GM12875 (cell line): Measurements from ENCODE around the gene NFX1.
"Not testable (repeated sequence)": the region's sequence is repeated elsewhere in the genome, so short reads cannot be mapped to it uniquely, and the experiment has no call there.

Experiments used
- H3K4me3 ChIP-seq: one replicate; pipeline ENCODE4 v1.5.1; 2011; ENCODE audit warnings: low read depth, low read length, control low read depth
- TF ChIP-seq, protein P1 (sequence below): IDR thresholded peaks from 2 replicates; pipeline ENCODE4 v1.5.1; 2011; ENCODE audit warnings: low read depth, mild to moderate bottlenecking, control low read depth, inconsistent platforms, low read length, moderate library complexity, borderline replicate concordance; ENCODE audit not compliant: insufficient read depth

NFX1 gene

DNA sequence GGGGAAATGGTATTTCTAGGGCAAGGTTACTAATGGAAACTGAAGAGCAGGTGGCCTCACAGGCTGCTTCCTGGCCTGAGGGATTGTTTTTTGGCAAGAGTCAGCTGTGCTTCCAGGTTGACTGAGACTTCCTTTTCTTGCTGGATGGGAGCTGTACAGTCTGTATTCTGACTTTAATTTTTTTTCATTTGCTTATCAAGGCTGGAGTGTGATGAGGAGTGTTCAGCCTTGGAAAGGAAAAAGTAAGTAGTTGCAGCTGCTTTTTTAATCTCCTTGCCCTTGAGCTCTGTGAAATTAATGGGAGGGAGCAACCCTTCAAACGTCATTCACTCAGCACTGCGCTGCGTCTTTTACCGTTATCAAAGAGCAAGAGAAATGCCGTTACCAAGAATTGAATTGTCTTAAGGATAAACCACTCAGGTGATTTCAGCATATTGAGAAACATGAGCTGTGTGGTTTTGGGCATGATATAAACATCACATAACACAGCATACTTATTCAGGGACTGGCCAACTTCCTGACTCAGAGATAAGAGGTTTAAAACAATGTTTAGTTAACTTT lies 64.4 kb downstream of the NFX1 start:
- TF ChIP-seq, protein P1, sequence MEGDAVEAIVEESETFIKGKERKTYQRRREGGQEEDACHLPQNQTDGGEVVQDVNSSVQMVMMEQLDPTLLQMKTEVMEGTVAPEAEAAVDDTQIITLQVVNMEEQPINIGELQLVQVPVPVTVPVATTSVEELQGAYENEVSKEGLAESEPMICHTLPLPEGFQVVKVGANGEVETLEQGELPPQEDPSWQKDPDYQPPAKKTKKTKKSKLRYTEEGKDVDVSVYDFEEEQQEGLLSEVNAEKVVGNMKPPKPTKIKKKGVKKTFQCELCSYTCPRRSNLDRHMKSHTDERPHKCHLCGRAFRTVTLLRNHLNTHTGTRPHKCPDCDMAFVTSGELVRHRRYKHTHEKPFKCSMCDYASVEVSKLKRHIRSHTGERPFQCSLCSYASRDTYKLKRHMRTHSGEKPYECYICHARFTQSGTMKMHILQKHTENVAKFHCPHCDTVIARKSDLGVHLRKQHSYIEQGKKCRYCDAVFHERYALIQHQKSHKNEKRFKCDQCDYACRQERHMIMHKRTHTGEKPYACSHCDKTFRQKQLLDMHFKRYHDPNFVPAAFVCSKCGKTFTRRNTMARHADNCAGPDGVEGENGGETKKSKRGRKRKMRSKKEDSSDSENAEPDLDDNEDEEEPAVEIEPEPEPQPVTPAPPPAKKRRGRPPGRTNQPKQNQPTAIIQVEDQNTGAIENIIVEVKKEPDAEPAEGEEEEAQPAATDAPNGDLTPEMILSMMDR = no peak
- no peak overlapping the region for H3K4me3 ChIP-seq

DNA sequence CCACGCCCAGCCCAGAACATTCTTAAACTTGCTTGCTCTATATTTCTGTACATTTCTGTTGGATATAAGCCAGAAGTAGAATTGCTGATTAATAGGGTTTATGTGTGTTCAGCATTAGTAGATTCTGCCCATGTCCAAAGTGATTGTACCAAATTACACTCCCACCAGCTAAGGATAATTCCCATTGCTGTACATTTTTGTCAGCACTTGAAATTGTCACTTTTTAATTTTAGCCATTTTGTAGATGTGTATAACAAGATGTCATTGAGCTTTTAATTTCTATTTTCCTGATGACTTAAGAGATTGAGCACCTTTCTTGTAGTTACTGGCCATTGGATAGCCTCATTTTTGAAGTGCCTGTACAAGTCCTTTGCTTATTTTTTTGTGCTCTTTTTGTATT lies 65.6 kb downstream of the NFX1 start:
- no peak overlapping the region for H3K4me3 ChIP-seq
- TF ChIP-seq, protein P1 = no peak

DNA sequence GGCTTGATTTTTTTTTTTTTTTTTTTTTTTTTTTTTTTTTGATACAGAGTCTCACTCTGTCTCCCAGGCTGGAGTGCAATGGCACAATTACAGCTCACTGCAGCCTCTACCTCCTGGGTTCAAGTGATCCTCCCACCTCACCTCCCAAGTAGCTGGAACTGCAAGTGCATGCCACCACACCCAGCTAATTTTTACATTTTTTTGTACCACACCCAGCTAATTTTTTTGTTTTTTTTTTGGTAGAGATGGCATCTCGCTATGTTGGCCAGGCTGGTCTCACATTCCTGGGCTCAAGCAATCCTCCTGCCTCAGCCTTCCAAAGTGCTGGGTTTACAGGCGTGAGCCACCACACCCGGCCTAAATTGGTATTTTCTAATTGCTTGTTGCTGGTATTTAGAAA lies 68.3 kb downstream of the NFX1 start:
- not testable (repeated sequence) for H3K4me3 ChIP-seq

DNA sequence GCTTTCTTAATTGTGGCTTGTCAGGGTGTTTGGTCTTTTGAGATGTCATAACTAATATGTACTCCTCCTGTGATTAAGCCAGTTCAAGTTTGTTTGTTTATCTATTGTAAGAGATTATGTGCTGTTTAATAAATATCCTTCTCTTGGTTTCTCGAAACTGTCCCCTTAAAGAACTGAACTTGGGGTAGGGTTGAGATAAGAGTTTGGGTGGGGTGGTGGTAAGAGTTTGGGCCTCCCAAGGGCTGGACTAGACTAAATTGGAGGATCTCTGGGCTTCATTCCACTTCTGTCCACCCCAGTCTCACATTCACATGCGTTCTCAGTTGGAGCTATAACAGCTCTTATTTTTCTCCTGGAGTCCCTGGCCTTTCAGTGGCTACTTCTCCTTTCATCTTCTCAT lies 73.8 kb downstream of the NFX1 start:
- no peak overlapping the region for H3K4me3 ChIP-seq
- TF ChIP-seq, protein P1 = no peak

DNA sequence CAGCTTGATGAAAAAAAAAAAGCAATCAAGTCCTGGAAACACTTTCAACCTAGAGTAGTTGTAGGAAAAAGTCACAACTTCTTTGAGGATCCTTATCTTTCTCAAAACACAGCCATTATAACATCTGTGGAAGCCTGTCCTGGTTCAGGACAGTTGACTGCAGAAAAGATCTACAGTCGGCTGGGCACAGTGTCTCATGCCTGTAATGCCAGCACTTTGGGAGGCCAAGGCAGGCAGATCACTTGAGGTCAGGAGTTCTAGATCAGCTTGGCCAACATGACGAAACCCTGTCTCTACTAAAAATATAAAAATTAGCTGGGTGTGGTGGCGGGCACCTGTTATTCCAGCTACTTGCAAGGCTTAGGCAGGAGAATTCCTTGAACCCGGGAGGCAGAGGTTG lies 74.5 kb downstream of the NFX1 start:
- not testable (repeated sequence) for H3K4me3 ChIP-seq

DNA sequence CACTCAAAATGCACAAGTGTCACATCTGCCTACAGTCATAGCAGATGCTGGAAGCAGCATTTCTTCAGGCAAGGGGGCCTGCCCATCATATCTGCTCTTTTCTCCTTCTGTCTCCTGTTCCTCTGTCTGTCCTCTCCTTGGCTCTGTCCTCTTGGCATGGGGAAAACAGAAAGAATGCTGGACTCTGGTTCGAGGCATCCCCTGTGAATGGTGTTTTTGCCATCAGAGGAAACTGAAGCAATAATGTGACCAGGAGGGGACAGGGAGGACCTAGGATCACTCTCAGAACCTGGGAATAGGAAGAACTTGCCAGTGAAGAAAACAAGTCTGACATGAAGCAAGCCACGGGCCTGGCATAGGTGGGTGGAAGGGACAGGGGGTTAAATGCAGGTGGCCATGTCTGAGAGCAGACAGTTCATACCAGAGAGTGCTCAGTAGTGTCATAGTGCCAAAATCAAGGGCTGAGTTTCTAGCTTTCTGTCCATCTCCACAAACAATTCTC lies 76.7 kb downstream of the NFX1 start:
- H3K4me3 ChIP-seq = no peak overlapping the region
- TF ChIP-seq, protein P1 = no peak

DNA sequence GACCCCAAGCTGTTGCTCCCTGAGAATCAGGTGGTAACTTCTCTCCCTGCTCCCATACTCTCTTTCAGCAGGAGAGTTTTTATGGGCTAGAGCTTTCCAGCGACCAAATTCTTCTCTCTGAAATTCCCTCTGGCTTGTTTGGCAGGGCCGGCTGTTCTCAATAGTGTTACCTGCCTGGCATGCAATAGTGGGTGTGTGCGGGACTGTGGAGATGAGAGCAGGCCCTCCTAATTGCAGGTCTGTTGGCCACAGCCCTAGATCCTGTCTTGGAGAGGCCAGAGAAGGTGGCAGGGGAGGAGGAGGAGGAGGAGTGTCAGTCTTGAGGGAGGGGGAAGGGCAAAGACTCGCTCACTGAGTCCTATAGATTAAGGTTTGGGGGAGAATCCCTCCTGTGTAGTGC lies 82.6 kb downstream of the NFX1 start:
- TF ChIP-seq, protein P1 = no peak
- no peak overlapping the region for H3K4me3 ChIP-seq

DNA sequence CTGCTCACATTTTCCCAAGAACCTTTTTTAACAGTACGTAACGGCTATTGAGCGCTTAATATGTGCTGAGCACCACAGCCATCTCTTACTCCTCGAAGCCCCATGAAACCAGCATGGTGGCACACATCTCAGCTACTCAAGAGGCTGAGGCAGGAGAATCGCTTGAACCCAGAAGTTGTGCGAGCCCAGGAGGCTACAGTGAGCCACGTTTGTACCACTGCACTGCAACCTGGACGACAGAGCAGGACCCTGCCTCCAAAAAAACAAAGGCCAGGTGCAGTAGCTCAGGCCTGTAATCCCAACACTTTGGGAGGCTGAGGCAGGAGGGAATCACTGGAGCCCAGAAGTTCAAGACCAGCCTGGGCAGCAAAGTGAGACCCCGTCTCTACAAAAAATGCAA lies 83.9 kb downstream of the NFX1 start:
- no peak overlapping the region for H3K4me3 ChIP-seq
- TF ChIP-seq, protein P1 = no peak
